HFF-Myc (cell line): ENCODE results near the gene SLC25A26.

Experiments
- DNase-seq: peaks from one replicate; pipeline ENCODE4 v3.0.0-alpha.2; 2011; ENCODE audit warnings: low read depth; ENCODE audit errors: extremely low read depth
- H3K4me3 ChIP-seq: replicated peaks from 2 replicates; pipeline ENCODE4 v1.5.1; 2011; ENCODE audit warnings: low read depth, mild to moderate bottlenecking, control low read depth, low read length
- TF ChIP-seq, protein P1 (sequence below): IDR thresholded peaks from 2 replicates; pipeline ENCODE4 v1.5.1; 2012; ENCODE audit warnings: mild to moderate bottlenecking, low read depth, low read length, control low read depth; ENCODE audit errors: missing control alignments

SLC25A26 gene

DNA sequence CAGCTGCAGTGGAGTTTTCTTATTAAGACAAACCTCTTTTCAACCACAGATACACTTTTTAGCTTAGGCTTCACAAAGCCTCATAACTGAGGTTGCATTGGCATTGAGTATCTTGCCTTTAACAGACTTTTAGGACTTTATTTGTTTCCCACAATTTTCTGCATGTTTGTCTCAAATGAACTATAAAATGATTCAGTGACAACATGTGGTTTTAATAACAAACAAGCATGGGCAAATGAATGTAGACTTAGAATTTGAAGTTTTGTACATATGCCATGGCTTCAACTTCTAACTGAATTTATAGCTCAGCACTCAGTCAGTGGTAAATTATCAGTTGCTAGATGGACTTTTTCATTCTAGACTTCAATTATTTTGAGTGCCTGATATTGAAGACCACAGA is 101.6 kb downstream of the SLC25A26 start:
- TF ChIP-seq, protein P1, sequence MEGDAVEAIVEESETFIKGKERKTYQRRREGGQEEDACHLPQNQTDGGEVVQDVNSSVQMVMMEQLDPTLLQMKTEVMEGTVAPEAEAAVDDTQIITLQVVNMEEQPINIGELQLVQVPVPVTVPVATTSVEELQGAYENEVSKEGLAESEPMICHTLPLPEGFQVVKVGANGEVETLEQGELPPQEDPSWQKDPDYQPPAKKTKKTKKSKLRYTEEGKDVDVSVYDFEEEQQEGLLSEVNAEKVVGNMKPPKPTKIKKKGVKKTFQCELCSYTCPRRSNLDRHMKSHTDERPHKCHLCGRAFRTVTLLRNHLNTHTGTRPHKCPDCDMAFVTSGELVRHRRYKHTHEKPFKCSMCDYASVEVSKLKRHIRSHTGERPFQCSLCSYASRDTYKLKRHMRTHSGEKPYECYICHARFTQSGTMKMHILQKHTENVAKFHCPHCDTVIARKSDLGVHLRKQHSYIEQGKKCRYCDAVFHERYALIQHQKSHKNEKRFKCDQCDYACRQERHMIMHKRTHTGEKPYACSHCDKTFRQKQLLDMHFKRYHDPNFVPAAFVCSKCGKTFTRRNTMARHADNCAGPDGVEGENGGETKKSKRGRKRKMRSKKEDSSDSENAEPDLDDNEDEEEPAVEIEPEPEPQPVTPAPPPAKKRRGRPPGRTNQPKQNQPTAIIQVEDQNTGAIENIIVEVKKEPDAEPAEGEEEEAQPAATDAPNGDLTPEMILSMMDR = no peak
- no peak overlapping the region for H3K4me3 ChIP-seq
- no peak for DNase-seq

- no peak overlapping the region for H3K4me3 ChIP-seq
- TF ChIP-seq, protein P1 = no peak
- DNase-seq = no peak
These were observed 105.5 kb downstream of the SLC25A26 start for GRCh38 chr3:66326340-66326739.

GRCh38 chr3:66335671-66336070 is 114.9 kb downstream of the SLC25A26 start:
- TF ChIP-seq, protein P1 = no peak
- DNase-seq = no peak
- H3K4me3 ChIP-seq = no peak overlapping the region

DNA sequence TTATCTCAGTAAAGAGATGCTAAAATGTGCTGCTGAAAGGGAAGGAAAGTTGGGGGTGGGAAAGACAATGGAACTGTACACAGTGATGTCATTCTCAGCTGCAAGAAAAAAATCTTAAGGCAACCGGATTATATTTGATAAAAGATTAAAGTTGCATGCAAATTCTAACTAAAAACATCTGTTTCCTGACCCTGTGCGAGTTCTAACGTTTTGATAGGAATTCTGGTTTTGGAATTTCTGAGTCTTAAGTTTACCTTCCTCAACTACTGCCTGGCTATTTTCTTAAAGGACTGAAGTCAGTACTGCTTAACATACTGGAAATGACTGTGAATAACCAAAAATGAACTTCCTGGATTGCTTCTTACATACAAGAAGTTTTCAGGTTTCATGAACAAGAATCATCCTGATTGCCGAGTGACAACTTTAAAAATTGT is 115.5 kb downstream of the SLC25A26 start:
- TF ChIP-seq, protein P1 = no peak
- H3K4me3 ChIP-seq = no peak overlapping the region
- peak; percentile 42 for DNase-seq

DNA sequence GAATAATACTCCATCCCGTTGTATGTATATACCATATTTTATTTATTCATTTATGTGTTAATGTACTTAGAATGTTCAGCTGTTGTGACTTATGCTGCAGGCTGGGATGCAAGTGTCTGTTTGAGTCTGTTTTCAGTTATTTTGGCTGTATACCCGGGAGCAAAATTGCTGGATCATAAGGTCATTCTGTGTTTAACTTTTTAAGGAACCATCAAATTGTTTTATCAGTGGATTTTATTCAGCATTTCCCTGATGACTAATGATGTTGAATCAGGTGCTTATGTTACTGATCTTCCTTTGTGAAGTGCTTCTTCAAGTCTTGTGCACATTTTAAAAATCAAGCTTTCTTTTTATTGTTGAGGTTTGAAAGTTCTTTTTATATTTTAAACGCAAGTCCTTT is 118.1 kb downstream of the SLC25A26 start:
- TF ChIP-seq, protein P1 = no peak
- DNase-seq = peak; percentile 75
- no peak overlapping the region for H3K4me3 ChIP-seq

DNA sequence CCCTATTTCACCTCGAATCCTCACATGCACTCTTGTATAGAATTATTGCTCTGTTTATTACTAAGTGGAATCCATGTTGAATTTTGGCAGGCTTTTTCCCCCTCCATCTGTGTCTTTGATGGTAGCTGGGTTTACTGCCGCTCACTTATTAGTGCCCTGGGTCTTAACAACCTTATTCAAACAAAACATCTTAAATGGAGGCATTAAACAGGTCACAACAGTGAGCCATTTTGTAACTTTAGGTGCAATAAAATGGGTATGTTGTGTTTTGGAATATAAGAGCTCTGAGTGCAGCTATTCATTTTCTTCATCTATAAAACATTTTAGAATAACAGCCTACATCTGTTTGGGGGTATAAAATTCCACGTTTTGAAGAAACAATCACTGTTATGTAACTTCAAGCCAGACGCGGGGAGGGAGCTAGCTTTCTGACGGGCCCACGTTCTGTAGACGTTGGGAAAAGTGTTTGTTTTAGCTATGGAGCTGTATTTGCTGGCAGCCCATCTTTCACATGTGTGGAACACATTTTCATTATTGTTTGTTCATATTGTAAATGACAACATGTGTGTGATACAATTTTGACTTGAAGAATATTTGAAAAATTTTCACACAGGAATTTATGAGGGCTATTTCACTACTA is 122.0 kb downstream of the SLC25A26 start:
- TF ChIP-seq, protein P1 = no peak
- peak; percentile 72 for DNase-seq

GRCh38 chr3:66344391-66344811 is 123.6 kb downstream of the SLC25A26 start:
- TF ChIP-seq, protein P1 = no peak
- DNase-seq = no peak
- no peak overlapping the region for H3K4me3 ChIP-seq

More for the DNA sequence above, 122.0 kb downstream of the SLC25A26 start:
- no peak overlapping the region for H3K4me3 ChIP-seq
